ENCODE measurements around the gene SCN1A.

DNA sequence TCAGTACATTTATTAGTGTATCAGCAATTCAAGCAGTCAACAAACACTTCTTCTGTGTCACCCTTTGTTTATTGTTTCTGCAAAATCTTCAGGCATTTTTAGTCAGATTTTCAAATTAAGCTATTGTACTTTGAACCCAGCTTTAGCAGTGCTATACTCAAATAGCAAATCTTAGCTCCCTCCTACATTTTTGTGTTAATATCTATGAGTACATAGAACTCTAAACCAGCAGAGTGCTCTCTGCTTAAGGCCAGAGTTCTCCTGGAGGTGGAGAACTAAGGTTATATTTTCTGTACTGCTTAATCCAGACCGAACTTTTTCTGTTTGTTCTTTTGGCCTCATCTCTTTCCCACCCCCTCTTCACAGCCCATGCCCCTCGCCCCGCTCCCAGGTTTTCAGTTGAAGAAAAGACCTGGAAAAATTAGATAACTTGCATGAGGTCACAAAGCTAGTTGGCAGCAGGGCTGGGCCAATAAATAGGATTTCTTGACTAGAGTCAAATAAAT lies 29.2 kb upstream of the SCN1A start:
- TF ChIP-seq POLR2A (IDR thresholded peaks at IDR 0.05; ENCODE audit: low read depth, low read length) (no peak), POLR2AphosphoS5 (IDR thresholded peaks at IDR 0.05; ENCODE audit: low read depth, low read length) (no peak)
